Body of pancreas (tissue), 4 donors: ENCODE data around the gene KIF6. TPM values are rescaled to one million over a fixed set of nuclear protein-coding genes. Genes with fewer than 3 reads are reported as not detected.

Experiments used
- ATAC-seq: fragments of 150-250 bp; one replicate; pipeline ENCODE4 v1.9.1; 2016
- DNase-seq, 4 donors: peaks; one replicate each; pipeline ENCODE4 v3.0.0-alpha.2; 2019
- H3K27ac ChIP-seq, 4 donors: fragments of 200-600 bp; sonication (generic); 1 replicate in 3 of 4; 2 replicates in 1 of 4; pipeline versions ENCODE4 v1.5.1 to v1.6.1; 2016 to 2019; ENCODE audit warnings: mild to moderate bottlenecking in 1 of 4, mixed read lengths in 1 of 4, moderate library complexity in 1 of 4
- H3K27me3 ChIP-seq, 2 donors: fragments of 200-600 bp; sonication (generic); one replicate each; pipeline ENCODE4 v1.6.0; 2016; ENCODE audit warnings: mild to moderate bottlenecking in 1 of 2
- H3K36me3 ChIP-seq, 2 donors: fragments of 200-600 bp; sonication (generic); replicated peaks in 1 of 2; 2 replicates each; pipeline ENCODE4 v1.5.1; 2016; ENCODE audit warnings: low read depth in 2 of 2; ENCODE audit not compliant: insufficient read depth in 1 of 2
- H3K4me1 ChIP-seq: fragments of 200-600 bp; sonication (generic); one replicate; pipeline ENCODE4 v1.6.0; 2016
- H3K4me3 ChIP-seq, 2 donors: fragments of 200-600 bp; sonication (generic); 1 replicate in 1 of 2; 2 replicates in 1 of 2; pipeline ENCODE4 v1.5.1; 2016 to 2019
- H3K9me3 ChIP-seq, 3 donors: fragments of 200-600 bp; sonication (generic); 1 replicate in 2 of 3; 2 replicates in 1 of 3; pipeline ENCODE4 v1.5.1; 2016
- POLR2A ChIP-seq, 3 donors: fragments of 450-650 bp; IDR thresholded peaks; one replicate each; pipeline ENCODE4 v1.6.1; 2016; ENCODE audit warnings: antibody characterized with exemption in 3 of 3, mild to moderate bottlenecking in 2 of 3
- WGBS, 2 donors: methylation state at CpG; one replicate each; pipeline ENCODE4 v1.1.5; 2017; 5-methylcytosine and 5-hydroxymethylcytosine counted together
- intact Hi-C: fragments of 100-400 bp; cut with DNase I; formaldehyde crosslinking; loops from one replicate; pipeline ENCODE4 v1.15.1; 2023
- total RNA-seq, 2 donors: library from RNA; depleted of rRNA; stranded (reverse); fragments of >200 nt; gene quantifications; one replicate each; pipeline ENCODE4 v1.1.0, GENCODE V29; 2016
- TF ChIP-seq, protein P1 (sequence below), 7 experiments: fragments of 450-650 bp in 4 of 7; fragments of 200-600 bp in 3 of 7; sonication (generic) in 3 of 7; IDR thresholded peaks; one replicate each; pipeline ENCODE4 v1.5.1; 2016 to 2019; ENCODE audit warnings: antibody characterized with exemption in 7 of 7

Gene KIF6
- total RNA-seq, 2 donors from 2014 or later, result not detected

DNA sequence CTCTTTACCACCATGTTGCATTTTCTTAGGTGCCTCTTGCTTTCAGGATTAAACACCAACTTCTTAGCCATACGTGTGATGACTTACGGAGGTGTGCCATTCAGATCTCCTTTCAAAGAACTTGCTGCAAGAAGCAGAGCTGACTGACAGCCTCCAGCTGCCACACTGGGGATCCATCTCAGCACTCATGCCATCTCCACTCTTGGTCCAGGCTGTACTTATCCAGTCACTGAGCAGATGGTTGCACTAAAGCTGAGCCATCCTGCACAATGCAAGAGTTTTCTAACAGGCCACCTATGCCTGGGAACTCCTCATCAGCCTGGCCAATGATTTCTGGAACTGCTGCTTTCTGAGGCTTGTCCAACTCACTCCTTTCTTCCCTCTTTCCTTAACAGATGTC, 31.4 kb upstream of the KIF6 start:
- Histone ChIP-seq H3K36me3 (no peaks in the 10 kb centered on the region), H3K4me1 (no peaks in the 10 kb centered on the region), H3K27me3 (no peaks in the 10 kb centered on the region), H3K4me3 (no peak overlapping the region), H3K27ac (no peak overlapping the region), H3K9me3 (no peaks in the 10 kb centered on the region)
- WGBS, 2 donors, result 94 to 97% methylated on average over 2 of the region's 2 CpGs
- ATAC-seq, result no peak
- TF ChIP-seq, protein P1, sequence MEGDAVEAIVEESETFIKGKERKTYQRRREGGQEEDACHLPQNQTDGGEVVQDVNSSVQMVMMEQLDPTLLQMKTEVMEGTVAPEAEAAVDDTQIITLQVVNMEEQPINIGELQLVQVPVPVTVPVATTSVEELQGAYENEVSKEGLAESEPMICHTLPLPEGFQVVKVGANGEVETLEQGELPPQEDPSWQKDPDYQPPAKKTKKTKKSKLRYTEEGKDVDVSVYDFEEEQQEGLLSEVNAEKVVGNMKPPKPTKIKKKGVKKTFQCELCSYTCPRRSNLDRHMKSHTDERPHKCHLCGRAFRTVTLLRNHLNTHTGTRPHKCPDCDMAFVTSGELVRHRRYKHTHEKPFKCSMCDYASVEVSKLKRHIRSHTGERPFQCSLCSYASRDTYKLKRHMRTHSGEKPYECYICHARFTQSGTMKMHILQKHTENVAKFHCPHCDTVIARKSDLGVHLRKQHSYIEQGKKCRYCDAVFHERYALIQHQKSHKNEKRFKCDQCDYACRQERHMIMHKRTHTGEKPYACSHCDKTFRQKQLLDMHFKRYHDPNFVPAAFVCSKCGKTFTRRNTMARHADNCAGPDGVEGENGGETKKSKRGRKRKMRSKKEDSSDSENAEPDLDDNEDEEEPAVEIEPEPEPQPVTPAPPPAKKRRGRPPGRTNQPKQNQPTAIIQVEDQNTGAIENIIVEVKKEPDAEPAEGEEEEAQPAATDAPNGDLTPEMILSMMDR (IDR thresholded peaks at IDR 0.05), result no peak
- TF ChIP-seq POLR2A (IDR thresholded peaks at IDR 0.05), result no peak
- no peak for DNase-seq
- intact Hi-C loops, result no loop called here

DNA sequence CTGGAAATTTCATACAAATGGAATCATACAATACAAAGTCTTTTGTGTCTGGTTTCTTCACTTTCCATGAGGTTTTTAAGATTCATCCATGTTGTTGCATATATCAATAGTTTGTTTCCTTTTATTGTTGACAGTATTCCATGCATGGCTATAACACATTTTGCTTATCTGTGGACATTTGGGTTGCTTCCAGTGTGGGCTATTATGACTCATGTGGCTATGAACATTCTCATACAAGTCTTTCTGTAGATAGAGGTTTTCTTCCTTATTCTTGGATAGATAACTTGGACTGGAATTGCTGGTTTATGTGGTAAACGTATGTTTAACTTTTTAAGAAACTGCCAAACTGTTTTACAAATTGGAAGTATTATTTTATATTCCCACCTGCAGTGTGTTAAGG, 30.0 kb upstream of the KIF6 start:
- WGBS, 2 donors, result 52% methylated on average over 1 of the region's 1 CpG
- Histone ChIP-seq H3K36me3 (no peaks in the 10 kb centered on the region), H3K9me3 (no peaks in the 10 kb centered on the region), H3K4me1 (no peaks in the 10 kb centered on the region), H3K27ac (no peak overlapping the region), H3K27me3 (no peaks in the 10 kb centered on the region), H3K4me3 (no peak overlapping the region)
- no peak for TF ChIP-seq POLR2A (IDR thresholded peaks at IDR 0.05)
- TF ChIP-seq, protein P1 (IDR thresholded peaks at IDR 0.05), result no peak
- intact Hi-C loops, result no loop called here
- no peak for ATAC-seq
- DNase-seq, result no peak

DNA sequence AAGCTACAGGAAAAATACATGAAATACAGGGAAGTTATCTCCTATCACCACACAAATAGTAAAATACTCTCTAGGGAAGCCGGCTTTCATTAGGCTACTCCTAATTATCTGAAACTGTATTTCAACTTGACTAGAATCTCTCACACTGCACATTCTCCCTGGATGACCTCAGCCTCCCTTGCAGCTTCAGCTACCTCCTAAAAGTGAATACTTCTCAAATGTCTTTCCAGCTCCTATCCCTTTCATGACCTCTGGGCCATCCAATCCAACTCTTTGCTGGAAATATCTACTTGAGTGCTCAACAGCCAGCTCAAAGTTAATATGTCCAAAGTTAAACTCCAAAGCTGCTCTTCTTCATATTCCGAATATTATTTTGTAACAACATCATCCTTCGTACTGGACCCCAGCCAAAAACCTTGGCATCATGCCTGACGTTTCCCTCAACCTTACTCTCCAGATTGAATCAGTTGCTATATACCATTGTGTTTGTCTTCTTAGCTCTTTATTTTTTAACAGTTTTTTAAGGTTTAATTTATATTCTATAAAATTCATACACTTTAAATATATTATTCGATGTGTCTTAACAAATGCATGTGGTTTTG, 29.4 kb upstream of the KIF6 start:
- Histone ChIP-seq H3K36me3 (no peaks in the 10 kb centered on the region), H3K4me3 (no peak overlapping the region), H3K9me3 (no peaks in the 10 kb centered on the region), H3K27ac (no peak overlapping the region), H3K4me1 (no peaks in the 10 kb centered on the region), H3K27me3 (no peaks in the 10 kb centered on the region)
- ATAC-seq (no peak), DNase-seq (peak in 2 of 4 donors; percentile 15 to 16)
- intact Hi-C loops, result no loop called here
- WGBS, 2 donors, result 73 to 77% methylated on average over 5 of the region's 5 CpGs
- TF ChIP-seq, protein P1 (IDR thresholded peaks at IDR 0.05), result no peak
- TF ChIP-seq POLR2A (IDR thresholded peaks at IDR 0.05), result no peak

DNA sequence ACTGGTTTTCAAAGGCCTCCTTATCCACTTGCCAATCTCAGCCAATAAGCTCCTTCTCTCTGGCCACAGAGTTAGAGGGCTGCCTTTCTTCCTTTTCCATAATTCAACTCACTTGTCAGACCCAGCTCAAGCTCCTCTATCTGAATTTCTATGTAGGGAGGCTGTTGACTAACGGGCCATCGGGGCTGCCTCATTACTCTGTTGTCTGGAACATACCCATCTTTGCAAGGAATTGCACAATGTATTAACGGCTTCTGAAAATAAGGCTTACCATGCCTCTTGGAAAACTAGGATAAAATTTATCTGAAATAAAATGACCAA, 28.5 kb upstream of the KIF6 start:
- Histone ChIP-seq H3K9me3 (no peaks in the 10 kb centered on the region), H3K4me1 (no peaks in the 10 kb centered on the region), H3K27ac (no peak overlapping the region), H3K36me3 (no peaks in the 10 kb centered on the region), H3K4me3 (no peak overlapping the region), H3K27me3 (no peaks in the 10 kb centered on the region)
- TF ChIP-seq, protein P1 (IDR thresholded peaks at IDR 0.05), result no peak
- TF ChIP-seq POLR2A (IDR thresholded peaks at IDR 0.05), result no peak
- no peak for ATAC-seq
- WGBS, 2 donors, result 71 to 92% methylated on average over 3 of the region's 3 CpGs
- DNase-seq, result peak in 1 of 4 donors; percentile 8
- intact Hi-C loops, result no loop called here
